HG03175 (cell line): ENCODE results near the gene HK3.
"Not testable (repeated sequence)": the region's sequence is repeated elsewhere in the genome, so short reads cannot be mapped to it uniquely, and the experiment has no call there.

ENCODE experiments used
- ATAC-seq: cut with Tn5 transposase; IDR thresholded peaks from one replicate; pipeline ENCODE4 v1.9.1; 2021; ENCODE audit warnings: mild to moderate bottlenecking, moderate library complexity; ENCODE audit not compliant: unreplicated experiment

The HK3 gene

GRCh38 chr5:176870644-176871043 lies 28.5 kb downstream of the HK3 start:
- not testable (repeated sequence) for ATAC-seq

GRCh38 chr5:176870110-176870591 lies 29.0 kb downstream of the HK3 start:
- ATAC-seq = no peak

- ATAC-seq = no peak
Measured at GRCh38 chr5:176869501-176870109, 29.5 kb downstream of the HK3 start.

DNA sequence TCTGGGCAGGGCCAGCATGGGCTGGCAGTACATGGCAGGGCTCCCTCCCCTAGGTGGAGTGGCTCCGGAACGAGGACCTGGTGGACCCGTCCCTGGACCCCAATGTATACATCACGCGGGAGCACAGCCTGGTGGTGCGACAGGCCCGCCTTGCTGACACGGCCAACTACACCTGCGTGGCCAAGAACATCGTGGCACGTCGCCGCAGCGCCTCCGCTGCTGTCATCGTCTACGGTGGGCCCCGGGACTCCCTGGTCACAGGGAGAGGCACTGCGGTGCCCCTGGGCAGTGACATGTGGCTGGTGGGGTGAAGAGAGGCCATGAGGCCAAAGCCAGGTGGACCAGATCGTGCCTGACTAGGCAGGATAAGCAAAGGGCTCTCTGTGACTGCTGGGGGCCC lies 30.4 kb downstream of the HK3 start:
- ATAC-seq = no peak

- no peak for ATAC-seq
Measured at GRCh38 chr5:176868126-176868525, 31.0 kb downstream of the HK3 start.

GRCh38 chr5:176866707-176867310 lies 32.3 kb downstream of the HK3 start:
- no peak for ATAC-seq

GRCh38 chr5:176865964-176866363 lies 33.2 kb downstream of the HK3 start:
- no peak for ATAC-seq

- ATAC-seq = no peak
Measured at GRCh38 chr5:176864755-176865154, 34.4 kb downstream of the HK3 start.

DNA sequence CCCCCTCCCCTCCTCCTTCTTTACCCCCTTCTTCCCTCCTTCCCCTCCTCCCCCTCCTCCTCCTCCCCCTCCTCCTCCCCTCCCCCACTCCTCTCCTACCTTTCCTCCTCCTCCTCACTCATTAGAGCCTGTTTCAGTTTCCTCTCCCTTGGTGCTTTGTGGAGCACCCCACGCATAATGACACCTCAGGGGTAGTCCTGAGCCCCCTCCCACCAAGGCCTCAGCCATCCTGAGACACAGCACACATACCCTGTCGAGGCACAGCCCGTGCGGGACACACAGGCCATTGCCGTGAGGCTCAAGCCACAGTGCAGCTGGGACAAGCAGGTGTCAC lies 35.4 kb downstream of the HK3 start:
- ATAC-seq = no peak

DNA sequence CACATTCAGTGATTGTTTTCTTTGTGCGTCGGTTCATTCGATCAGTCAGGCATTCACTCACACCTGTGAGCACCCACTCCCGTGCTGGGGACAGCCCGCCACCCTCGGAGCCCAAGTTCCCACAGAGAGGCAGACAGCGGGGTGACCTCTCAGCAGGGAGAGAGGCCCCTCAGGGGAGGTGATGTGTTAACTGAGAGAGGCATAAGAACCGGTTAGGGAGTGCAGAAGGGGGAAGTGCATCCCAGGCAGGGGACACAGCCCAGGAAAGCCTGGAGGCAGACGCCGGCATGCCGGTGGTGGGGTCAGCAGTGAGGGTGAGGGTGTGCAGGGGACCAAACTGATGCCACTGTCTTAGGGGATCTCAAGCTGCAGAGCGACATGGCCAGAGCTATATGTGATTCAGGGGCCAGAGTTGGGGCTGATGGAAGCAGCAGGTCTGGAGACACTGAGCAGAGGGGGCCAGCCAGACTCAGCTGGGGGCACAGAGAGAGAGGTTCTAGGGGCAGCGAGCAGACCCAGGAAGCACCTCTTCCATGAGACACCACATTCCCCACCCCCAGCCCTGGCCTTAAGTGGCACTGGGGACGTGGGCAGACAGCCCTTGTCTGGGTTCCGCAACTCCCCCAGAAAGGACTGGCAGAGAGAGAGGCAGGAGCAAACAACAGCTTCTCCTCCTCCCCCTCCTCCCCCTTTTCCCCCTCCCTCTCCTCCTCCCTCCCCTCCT lies 35.9 kb downstream of the HK3 start:
- ATAC-seq = no peak

- no peak for ATAC-seq
Measured at GRCh38 chr5:176862330-176862995, 36.7 kb downstream of the HK3 start.

DNA sequence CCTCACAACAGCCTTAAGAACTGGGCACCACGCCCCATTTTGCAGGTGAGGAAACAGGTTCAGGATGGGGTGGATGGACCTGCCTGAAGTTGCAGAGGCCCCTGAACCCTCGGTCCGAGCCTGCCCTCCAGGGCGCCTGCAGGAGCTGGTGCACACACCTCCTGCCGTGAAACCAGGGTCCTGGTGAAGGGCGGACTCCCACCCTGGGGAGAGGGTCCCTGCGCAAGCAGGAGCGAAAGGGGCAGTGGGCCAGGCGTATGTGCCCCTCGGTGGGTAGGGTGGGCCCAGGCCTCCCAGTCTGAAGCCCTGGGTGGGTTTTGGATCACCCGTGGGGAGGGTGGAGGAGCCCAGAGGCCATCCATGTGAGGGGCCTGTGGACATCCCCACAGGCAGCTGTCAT lies 37.9 kb downstream of the HK3 start:
- ATAC-seq = no peak

GRCh38 chr5:176860381-176860780 lies 38.8 kb downstream of the HK3 start:
- no peak for ATAC-seq

GRCh38 chr5:176859916-176860315 lies 39.2 kb downstream of the HK3 start:
- ATAC-seq = no peak

DNA sequence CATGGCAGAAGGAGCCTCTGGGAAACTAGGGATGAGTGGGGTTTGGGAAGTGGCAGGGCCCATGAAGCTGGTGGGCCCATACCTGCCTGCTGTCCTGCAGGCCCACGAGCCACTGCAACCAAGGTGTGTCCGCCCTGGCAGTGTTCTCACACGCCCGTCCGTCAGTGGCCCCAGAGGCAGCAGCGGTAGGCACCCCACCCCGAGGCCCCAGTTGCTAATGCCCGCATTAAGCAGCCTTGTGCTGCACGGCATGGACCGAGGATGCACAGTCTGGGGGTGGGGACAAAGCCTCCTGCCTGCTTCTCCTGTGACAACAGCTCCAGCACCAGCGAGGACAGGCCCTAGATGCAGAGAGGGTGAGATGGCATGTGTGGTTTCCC lies 41.3 kb downstream of the HK3 start:
- no peak for ATAC-seq

- ATAC-seq = no peak
Measured at GRCh38 chr5:176857216-176857893, 41.8 kb downstream of the HK3 start.

GRCh38 chr5:176856746-176857145 lies 42.4 kb downstream of the HK3 start:
- no peak for ATAC-seq

DNA sequence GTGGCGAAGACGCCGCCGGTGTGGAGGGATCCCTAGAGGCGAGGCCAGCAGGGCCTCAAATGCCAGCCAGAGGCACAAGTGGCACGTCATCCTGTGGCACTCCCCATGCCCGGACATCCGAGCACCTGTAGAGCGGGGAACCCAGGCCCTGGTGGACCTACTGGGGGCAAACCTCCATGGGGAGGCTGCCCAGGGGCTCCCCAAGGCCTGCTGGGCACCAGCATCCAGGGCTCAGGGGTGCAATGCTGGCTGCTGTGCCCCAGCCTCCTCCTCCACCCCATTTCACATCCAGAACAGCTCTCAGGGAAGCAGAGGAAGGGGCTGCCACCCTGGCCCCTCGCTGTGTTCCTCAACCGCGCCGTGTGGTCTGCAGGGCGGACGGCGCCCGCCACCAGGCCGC lies 43.5 kb downstream of the HK3 start:
- no peak for ATAC-seq

- no peak for ATAC-seq
Measured at GRCh38 chr5:176854164-176854563, 45.0 kb downstream of the HK3 start.

GRCh38 chr5:176853151-176853778 lies 45.9 kb downstream of the HK3 start:
- no peak for ATAC-seq
